HepG2 (cell line): Measurements from ENCODE around the gene INHBE. TPM values are rescaled to one million over a fixed set of nuclear protein-coding genes. Genes with fewer than 3 reads are reported as not detected.

Experiments used
- HDAC6 ChIP-seq: fragments of 200-600 bp; sonication (generic); IDR thresholded peaks from 2 replicates; pipeline ENCODE4 v1.7.0; 2017; ENCODE audit warnings: mild to moderate bottlenecking, antibody characterized with exemption, low read length, low read depth
- HMG20A ChIP-seq: IDR thresholded peaks from 2 replicates; pipeline ENCODE4 v1.6.1; 2016; ENCODE audit warnings: borderline replicate concordance
- IRX3 ChIP-seq: sonication (generic); formaldehyde crosslinking; IDR thresholded peaks from 2 replicates; pipeline ENCODE4 v1.8.1; 2023; ENCODE audit warnings: mild to moderate bottlenecking, low read depth, missing genetic modification reagents, borderline replicate concordance
- TAF1 ChIP-seq: sonication (generic); formaldehyde crosslinking; IDR thresholded peaks from 2 replicates; pipeline ENCODE4 v1.4.0; 2020; ENCODE audit warnings: missing genetic modification reagents
- TP53 ChIP-seq: sonication (generic); formaldehyde crosslinking; conservative IDR thresholded peaks from 2 replicates; pipeline ENCODE4 v1.4.0; 2020; ENCODE audit warnings: missing genetic modification reagents
- ZFP36L1 ChIP-seq: sonication (generic); formaldehyde crosslinking; IDR thresholded peaks from 2 replicates; pipeline ENCODE4 v1.8.0; 2022; ENCODE audit warnings: mild to moderate bottlenecking, missing genetic modification reagents, moderate library complexity
- ZNF34 ChIP-seq: sonication (generic); formaldehyde crosslinking; IDR thresholded peaks from 2 replicates; pipeline ENCODE4 v1.4.0; 2020; ENCODE audit warnings: mild to moderate bottlenecking, missing genetic modification reagents, borderline replicate concordance
- ZNF484 ChIP-seq: sonication (generic); formaldehyde crosslinking; IDR thresholded peaks from 2 replicates; pipeline ENCODE4 v1.5.1; 2020; ENCODE audit warnings: mild to moderate bottlenecking, low read depth, missing genetic modification reagents, borderline replicate concordance
- polyA plus RNA-seq, 8 experiments: library from polyadenylated mRNA; depleted of rRNA in 3 of 8; stranded (reverse) in 7 of 8; unstranded in 1 of 8; fragments of >200 nt; fragmentation: Illumina TruSeq in 4 of 8; extraction: Trizol in 4 of 8; gene quantifications; 2 replicates each; pipeline versions ENCODE4 v1.2.1 to v1.2.3, GENCODE V29; 2011 to 2016; ENCODE audit warnings: low read depth in 4 of 8, missing spikeins in 1 of 8, mixed read lengths in 1 of 8; ENCODE audit not compliant: insufficient read depth in 1 of 8
- total RNA-seq, 5 experiments: library from RNA; depleted of rRNA; stranded (reverse); fragments of >200 nt; fragmentation: Illumina TruSeq; extraction: Trizol; gene quantifications; 2 replicates each; pipeline ENCODE4 v1.2.3, GENCODE V29; 2016; ENCODE audit warnings: low read depth in 1 of 5
- TF ChIP-seq, protein P1 (sequence below): sonication (generic); formaldehyde crosslinking; IDR thresholded peaks from 2 replicates; pipeline ENCODE4 v1.8.0; 2022; ENCODE audit warnings: low read depth, missing genetic modification reagents
- TF ChIP-seq, protein P2 (sequence below): IDR thresholded peaks from 2 replicates; pipeline ENCODE4 v1.6.1; 2016; ENCODE audit warnings: mild to moderate bottlenecking, missing biosample characterization, missing genetic modification reagents
- TF ChIP-seq, protein P3 (sequence below): sonication (generic); formaldehyde crosslinking; IDR thresholded peaks from 2 replicates; pipeline ENCODE4 v1.4.0; 2020; ENCODE audit warnings: missing genetic modification reagents, borderline replicate concordance
- TF ChIP-seq, protein P4 (sequence below): sonication (generic); formaldehyde crosslinking; IDR thresholded peaks from 2 replicates; pipeline ENCODE4 v1.5.1; 2020; ENCODE audit warnings: missing genetic modification reagents, mild to moderate bottlenecking, borderline replicate concordance
- TF ChIP-seq, protein P5 (sequence below): sonication (generic); formaldehyde crosslinking; IDR thresholded peaks from 2 replicates; pipeline ENCODE4 v1.8.1; 2023; ENCODE audit warnings: mild to moderate bottlenecking, missing genetic modification reagents, borderline replicate concordance
- TF ChIP-seq, protein P6 (sequence below): IDR thresholded peaks from 2 replicates; pipeline ENCODE4 v1.6.1; 2016; ENCODE audit warnings: missing biosample characterization, missing genetic modification reagents, low read depth

The INHBE gene
- total and polyA plus RNA-seq, 2 of the 13 experiments (the other 11 are each of a cell fraction or from before 2014, with no cell fraction given), result 17.0 to 32.0 TPM

DNA sequence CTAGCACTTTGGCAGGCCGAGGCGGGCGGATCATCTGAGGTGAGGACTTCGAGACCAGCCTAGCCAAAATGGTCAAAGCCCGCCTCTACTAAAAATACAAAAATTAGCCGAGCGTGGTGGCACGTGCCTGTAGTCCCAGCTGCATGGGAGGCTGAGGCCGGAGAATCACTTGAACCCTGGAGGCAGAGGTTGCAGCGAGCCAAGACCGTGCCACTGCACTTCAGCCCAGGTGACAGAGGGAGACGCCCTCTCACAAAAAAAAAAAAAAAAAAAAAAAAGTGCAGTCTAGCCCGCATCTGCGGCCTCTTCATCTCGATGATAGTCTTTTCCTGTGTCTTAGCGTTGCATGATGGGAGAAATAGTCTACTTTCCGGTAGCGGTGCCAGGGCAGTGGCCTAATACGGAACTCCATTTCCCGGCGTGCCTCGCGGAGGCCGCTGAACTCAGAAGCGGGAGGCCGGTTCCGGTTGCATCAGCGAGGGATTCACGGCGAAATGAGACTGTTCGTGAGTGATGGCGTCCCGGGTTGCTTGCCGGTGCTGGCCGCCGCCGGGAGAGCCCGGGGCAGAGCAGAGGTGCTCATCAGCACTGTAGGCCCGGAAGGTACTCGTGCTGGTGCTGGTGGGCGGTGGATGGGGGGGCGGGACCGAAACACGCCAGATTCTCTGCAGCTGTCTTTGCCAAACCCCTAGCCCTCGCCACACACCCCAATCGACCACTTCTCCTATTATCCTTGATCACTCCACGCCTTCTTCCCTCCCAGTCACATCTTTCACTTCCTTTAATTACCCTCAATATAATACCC, 32.7 kb downstream of the INHBE start, which contains the start of gene MARS1 (continued):
- TF ChIP-seq, protein P1, sequence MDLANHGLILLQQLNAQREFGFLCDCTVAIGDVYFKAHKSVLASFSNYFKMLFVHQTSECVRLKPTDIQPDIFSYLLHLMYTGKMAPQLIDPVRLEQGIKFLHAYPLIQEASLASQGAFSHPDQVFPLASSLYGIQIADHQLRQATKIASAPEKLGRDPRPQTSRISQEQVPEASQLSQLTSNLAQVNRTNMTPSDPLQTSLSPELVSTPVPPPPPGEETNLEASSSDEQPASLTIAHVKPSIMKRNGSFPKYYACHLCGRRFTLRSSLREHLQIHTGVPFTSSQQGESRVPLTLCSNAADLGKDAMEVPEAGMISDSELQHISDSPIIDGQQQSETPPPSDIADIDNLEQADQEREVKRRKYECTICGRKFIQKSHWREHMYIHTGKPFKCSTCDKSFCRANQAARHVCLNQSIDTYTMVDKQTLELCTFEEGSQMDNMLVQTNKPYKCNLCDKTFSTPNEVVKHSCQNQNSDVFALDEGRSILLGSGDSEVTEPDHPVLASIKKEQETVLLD (CRISPR knock-in tag), result peak; percentile 86
- no peak for TF ChIP-seq HMG20A (CRISPR knock-in tag)
- no peak for TF ChIP-seq ZFP36L1 (CRISPR knock-in tag)
- TF ChIP-seq, protein P2, sequence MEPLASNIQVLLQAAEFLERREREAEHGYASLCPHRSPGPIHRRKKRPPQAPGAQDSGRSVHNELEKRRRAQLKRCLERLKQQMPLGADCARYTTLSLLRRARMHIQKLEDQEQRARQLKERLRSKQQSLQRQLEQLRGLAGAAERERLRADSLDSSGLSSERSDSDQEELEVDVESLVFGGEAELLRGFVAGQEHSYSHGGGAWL (CRISPR knock-in tag), result no peak
- TF ChIP-seq, protein P3, sequence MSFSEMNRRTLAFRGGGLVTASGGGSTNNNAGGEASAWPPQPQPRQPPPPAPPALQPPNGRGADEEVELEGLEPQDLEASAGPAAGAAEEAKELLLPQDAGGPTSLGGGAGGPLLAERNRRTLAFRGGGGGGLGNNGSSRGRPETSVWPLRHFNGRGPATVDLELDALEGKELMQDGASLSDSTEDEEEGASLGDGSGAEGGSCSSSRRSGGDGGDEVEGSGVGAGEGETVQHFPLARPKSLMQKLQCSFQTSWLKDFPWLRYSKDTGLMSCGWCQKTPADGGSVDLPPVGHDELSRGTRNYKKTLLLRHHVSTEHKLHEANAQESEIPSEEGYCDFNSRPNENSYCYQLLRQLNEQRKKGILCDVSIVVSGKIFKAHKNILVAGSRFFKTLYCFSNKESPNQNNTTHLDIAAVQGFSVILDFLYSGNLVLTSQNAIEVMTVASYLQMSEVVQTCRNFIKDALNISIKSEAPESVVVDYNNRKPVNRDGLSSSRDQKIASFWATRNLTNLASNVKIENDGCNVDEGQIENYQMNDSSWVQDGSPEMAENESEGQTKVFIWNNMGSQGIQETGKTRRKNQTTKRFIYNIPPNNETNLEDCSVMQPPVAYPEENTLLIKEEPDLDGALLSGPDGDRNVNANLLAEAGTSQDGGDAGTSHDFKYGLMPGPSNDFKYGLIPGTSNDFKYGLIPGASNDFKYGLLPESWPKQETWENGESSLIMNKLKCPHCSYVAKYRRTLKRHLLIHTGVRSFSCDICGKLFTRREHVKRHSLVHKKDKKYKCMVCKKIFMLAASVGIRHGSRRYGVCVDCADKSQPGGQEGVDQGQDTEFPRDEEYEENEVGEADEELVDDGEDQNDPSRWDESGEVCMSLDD (CRISPR knock-in tag), result no peak
- TF ChIP-seq TP53 (CRISPR knock-in tag), result no peak
- TF ChIP-seq ZNF484, result no peak
- TF ChIP-seq, protein P4, sequence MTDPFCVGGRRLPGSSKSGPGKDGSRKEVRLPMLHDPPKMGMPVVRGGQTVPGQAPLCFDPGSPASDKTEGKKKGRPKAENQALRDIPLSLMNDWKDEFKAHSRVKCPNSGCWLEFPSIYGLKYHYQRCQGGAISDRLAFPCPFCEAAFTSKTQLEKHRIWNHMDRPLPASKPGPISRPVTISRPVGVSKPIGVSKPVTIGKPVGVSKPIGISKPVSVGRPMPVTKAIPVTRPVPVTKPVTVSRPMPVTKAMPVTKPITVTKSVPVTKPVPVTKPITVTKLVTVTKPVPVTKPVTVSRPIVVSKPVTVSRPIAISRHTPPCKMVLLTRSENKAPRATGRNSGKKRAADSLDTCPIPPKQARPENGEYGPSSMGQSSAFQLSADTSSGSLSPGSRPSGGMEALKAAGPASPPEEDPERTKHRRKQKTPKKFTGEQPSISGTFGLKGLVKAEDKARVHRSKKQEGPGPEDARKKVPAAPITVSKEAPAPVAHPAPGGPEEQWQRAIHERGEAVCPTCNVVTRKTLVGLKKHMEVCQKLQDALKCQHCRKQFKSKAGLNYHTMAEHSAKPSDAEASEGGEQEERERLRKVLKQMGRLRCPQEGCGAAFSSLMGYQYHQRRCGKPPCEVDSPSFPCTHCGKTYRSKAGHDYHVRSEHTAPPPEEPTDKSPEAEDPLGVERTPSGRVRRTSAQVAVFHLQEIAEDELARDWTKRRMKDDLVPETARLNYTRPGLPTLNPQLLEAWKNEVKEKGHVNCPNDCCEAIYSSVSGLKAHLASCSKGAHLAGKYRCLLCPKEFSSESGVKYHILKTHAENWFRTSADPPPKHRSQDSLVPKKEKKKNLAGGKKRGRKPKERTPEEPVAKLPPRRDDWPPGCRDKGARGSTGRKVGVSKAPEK (CRISPR knock-in tag), result no peak
- TF ChIP-seq ZNF34, result no peak
- no peak for TF ChIP-seq IRX3
- TF ChIP-seq HDAC6, result no peak
- TF ChIP-seq, protein P5, sequence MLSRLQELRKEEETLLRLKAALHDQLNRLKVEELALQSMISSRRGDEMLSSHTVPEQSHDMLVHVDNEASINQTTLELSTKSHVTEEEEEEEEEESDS (CRISPR knock-in tag), result no peak
- TF ChIP-seq, protein P6, sequence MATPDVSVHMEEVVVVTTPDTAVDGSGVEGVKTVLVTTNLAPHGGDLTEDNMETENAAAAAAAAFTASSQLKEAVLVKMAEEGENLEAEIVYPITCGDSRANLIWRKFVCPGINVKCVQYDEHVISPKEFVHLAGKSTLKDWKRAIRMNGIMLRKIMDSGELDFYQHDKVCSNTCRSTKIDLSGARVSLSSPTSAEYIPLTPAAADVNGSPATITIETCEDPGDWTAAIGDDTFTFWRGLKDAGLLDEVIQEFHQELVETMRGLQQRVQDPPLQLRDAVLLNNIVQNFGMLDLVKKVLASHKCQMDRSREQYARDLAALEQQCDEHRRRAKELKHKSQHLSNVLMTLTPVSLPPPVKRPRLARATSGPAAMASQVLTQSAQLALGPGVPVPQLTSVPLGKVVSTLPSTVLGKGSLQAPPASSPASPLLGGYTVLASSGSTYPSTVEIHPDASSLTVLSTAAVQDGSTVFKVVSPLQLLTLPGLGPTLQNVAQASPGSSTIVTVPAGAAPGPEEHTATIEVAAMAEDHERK (CRISPR knock-in tag), result no peak
- TF ChIP-seq TAF1 (CRISPR knock-in tag), result peak; percentile 70
